ENCODE data around the gene KLHL29.

GRCh38 chr2:23420091-23420839 is 35.3 kb downstream of the KLHL29 start:
- TF ChIP-seq CTCF (IDR thresholded peaks at IDR 0.05; ENCODE audit: low read length): no peak
- no peak for TF ChIP-seq EZH2phosphoT487 (IDR thresholded peaks at IDR 0.05; ENCODE audit: low read length)
- no peak for TF ChIP-seq EZH2 (optimal IDR thresholded peaks at IDR 0.05; ENCODE audit: low read depth, low read length)
